Ovary (tissue), 3 donors: Measurements from ENCODE around the gene C6orf132.

ENCODE experiments used
- EP300 ChIP-seq: sonication (generic); formaldehyde crosslinking; IDR thresholded peaks from one replicate; pipeline ENCODE4 v1.6.1; 2017; ENCODE audit warnings: antibody characterized with exemption
- POLR2A ChIP-seq: fragments of 450-650 bp; IDR thresholded peaks from one replicate; pipeline ENCODE4 v1.6.1; 2017; ENCODE audit warnings: antibody characterized with exemption, mild to moderate bottlenecking, moderate library complexity
- TF ChIP-seq, protein P1 (sequence below), 3 donors: fragments of 450-650 bp in 2 of 3; fragments of 200-600 bp in 1 of 3; IDR thresholded peaks; one replicate each; pipeline versions ENCODE4 v1.5.1 to v1.8.0; 2016 to 2022; ENCODE audit warnings: antibody characterized with exemption in 3 of 3, mild to moderate bottlenecking in 1 of 3
- donor health status: DM: no; HTN: no; CAD: no.

GRCh38 chr6:42068872-42069522 lies 73.4 kb downstream of the C6orf132 start:
- TF ChIP-seq EP300 (no peak), POLR2A (no peak)
- TF ChIP-seq, protein P1, sequence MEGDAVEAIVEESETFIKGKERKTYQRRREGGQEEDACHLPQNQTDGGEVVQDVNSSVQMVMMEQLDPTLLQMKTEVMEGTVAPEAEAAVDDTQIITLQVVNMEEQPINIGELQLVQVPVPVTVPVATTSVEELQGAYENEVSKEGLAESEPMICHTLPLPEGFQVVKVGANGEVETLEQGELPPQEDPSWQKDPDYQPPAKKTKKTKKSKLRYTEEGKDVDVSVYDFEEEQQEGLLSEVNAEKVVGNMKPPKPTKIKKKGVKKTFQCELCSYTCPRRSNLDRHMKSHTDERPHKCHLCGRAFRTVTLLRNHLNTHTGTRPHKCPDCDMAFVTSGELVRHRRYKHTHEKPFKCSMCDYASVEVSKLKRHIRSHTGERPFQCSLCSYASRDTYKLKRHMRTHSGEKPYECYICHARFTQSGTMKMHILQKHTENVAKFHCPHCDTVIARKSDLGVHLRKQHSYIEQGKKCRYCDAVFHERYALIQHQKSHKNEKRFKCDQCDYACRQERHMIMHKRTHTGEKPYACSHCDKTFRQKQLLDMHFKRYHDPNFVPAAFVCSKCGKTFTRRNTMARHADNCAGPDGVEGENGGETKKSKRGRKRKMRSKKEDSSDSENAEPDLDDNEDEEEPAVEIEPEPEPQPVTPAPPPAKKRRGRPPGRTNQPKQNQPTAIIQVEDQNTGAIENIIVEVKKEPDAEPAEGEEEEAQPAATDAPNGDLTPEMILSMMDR (IDR thresholded peaks at IDR 0.05), result no peak
